Esophagus muscularis mucosa (tissue), 4 donors: ENCODE results near the gene COLQ. TPM values are rescaled to one million over a fixed set of nuclear protein-coding genes. Genes with fewer than 3 reads are reported as not detected.
"Not testable (repeated sequence)": the region's sequence is repeated elsewhere in the genome, so short reads cannot be mapped to it uniquely, and the experiment has no call there.

Experiments
- DNase-seq: peaks from one replicate; pipeline ENCODE4 v3.0.0-alpha.2; 2017; ENCODE audit errors: extremely low spot score
- H3K27ac ChIP-seq, 4 donors: fragments of 200-600 bp; sonication (generic); replicated peaks in 1 of 4; 1 replicate in 3 of 4; 2 replicates in 1 of 4; pipeline ENCODE4 v1.5.1; 2016 to 2019; ENCODE audit warnings: mild to moderate bottlenecking in 1 of 4
- H3K27me3 ChIP-seq, 4 donors: fragments of 200-600 bp; sonication (generic); one replicate each; pipeline versions ENCODE4 v1.5.1 to v1.6.0; 2016 to 2019
- H3K36me3 ChIP-seq, 4 donors: fragments of 200-600 bp; sonication (generic); one replicate each; pipeline ENCODE4 v1.5.1; 2016 to 2019
- H3K4me1 ChIP-seq, 4 donors: fragments of 200-600 bp; sonication (generic); one replicate each; pipeline ENCODE4 v1.5.1; 2016 to 2019
- H3K4me3 ChIP-seq, 4 donors: fragments of 200-600 bp; sonication (generic); 1 replicate in 2 of 4; 2 replicates in 2 of 4; pipeline ENCODE4 v1.5.1; 2016 to 2019; ENCODE audit warnings: mild to moderate bottlenecking in 4 of 4, moderate library complexity in 1 of 4
- H3K9me3 ChIP-seq, 4 donors: fragments of 200-600 bp; sonication (generic); 1 replicate in 3 of 4; 2 replicates in 1 of 4; pipeline ENCODE4 v1.5.1; 2016 to 2019
- EP300 ChIP-seq: sonication (generic); formaldehyde crosslinking; IDR thresholded peaks from one replicate; pipeline ENCODE4 v1.6.1; 2017; ENCODE audit warnings: antibody characterized with exemption
- POLR2A ChIP-seq: fragments of 450-650 bp; IDR thresholded peaks from one replicate; pipeline ENCODE4 v1.6.1; 2017; ENCODE audit warnings: antibody characterized with exemption, moderate library complexity, mild to moderate bottlenecking, low read depth
- POLR2AphosphoS5 ChIP-seq, 2 donors: sonication (generic); formaldehyde crosslinking; IDR thresholded peaks; one replicate each; pipeline ENCODE4 v1.6.1; 2017; ENCODE audit warnings: antibody characterized with exemption in 2 of 2
- WGBS: methylation state at CpG from one replicate; pipeline ENCODE4 v1.1.5; 2018; 5-methylcytosine and 5-hydroxymethylcytosine counted together
- intact Hi-C: fragments of 100-400 bp; cut with DNase I; formaldehyde crosslinking; loops from one replicate; pipeline ENCODE4 v1.15.1; 2023
- total RNA-seq, 4 donors: library from RNA; depleted of rRNA; stranded (reverse); fragments of >200 nt; gene quantifications; one replicate each; pipeline versions ENCODE4 v1.1.0 to v1.2.1, GENCODE V29; 2016
- TF ChIP-seq, protein P1 (sequence below), 3 experiments: fragments of 200-600 bp in 2 of 3; fragments of 450-650 bp in 1 of 3; sonication (generic) in 2 of 3; IDR thresholded peaks; one replicate each; pipeline ENCODE4 v1.5.1; 2017 to 2019; ENCODE audit warnings: antibody characterized with exemption in 3 of 3, mild to moderate bottlenecking in 2 of 3, moderate library complexity in 1 of 3

COLQ gene
- total RNA-seq, 4 donors from 2014 or later: 1.2 to 3.1 (median 1.8) TPM

DNA sequence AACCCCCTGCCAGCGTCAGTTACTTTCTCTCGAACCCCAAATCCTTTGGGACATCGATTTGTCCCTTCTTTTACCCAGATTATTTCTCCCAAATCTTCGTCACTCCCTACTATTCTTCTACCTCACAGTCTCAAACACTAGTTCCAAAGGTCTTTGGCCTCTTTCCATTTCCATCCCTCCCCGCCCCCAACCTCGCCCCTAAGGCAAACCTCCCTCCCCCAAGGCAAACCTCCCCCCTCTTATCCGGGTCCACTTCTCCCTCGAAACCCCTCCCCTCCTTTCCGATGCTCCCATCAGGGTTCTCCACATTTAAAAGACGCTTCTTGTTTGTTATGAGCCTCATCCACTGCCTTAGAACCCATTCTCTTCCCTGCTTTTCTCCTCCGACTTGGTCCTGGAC lies 93.5 kb downstream of the COLQ start:
- Histone ChIP-seq H3K27me3 (no peaks in the 10 kb centered on the region), H3K36me3 (peaks cover 4 to 49% (median 28%) of the 10 kb centered on the region in 4 donors), H3K4me1 (peaks cover 24 to 64% (median 42%) of the 10 kb centered on the region in 4 donors), H3K27ac (peak overlapping the region; percentile 76 to 84 (median 81)), H3K9me3 (no peaks in the 10 kb centered on the region), H3K4me3 (peak overlapping the region; percentile 72 to 93 (median 83))
- under 1% methylated on average over 11 of the region's 11 CpGs for WGBS
- DNase-seq: no peak
- TF ChIP-seq POLR2A (no peak), POLR2AphosphoS5 (IDR thresholded peaks at IDR 0.05) (no peak), EP300 (no peak)
- TF ChIP-seq, protein P1, sequence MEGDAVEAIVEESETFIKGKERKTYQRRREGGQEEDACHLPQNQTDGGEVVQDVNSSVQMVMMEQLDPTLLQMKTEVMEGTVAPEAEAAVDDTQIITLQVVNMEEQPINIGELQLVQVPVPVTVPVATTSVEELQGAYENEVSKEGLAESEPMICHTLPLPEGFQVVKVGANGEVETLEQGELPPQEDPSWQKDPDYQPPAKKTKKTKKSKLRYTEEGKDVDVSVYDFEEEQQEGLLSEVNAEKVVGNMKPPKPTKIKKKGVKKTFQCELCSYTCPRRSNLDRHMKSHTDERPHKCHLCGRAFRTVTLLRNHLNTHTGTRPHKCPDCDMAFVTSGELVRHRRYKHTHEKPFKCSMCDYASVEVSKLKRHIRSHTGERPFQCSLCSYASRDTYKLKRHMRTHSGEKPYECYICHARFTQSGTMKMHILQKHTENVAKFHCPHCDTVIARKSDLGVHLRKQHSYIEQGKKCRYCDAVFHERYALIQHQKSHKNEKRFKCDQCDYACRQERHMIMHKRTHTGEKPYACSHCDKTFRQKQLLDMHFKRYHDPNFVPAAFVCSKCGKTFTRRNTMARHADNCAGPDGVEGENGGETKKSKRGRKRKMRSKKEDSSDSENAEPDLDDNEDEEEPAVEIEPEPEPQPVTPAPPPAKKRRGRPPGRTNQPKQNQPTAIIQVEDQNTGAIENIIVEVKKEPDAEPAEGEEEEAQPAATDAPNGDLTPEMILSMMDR (IDR thresholded peaks at IDR 0.05): no peak
- intact Hi-C loops: loop anchor here (5.0 kb wide), 1 partner anchor 129 kb away; no protein-coding TSS in a partner anchor

DNA sequence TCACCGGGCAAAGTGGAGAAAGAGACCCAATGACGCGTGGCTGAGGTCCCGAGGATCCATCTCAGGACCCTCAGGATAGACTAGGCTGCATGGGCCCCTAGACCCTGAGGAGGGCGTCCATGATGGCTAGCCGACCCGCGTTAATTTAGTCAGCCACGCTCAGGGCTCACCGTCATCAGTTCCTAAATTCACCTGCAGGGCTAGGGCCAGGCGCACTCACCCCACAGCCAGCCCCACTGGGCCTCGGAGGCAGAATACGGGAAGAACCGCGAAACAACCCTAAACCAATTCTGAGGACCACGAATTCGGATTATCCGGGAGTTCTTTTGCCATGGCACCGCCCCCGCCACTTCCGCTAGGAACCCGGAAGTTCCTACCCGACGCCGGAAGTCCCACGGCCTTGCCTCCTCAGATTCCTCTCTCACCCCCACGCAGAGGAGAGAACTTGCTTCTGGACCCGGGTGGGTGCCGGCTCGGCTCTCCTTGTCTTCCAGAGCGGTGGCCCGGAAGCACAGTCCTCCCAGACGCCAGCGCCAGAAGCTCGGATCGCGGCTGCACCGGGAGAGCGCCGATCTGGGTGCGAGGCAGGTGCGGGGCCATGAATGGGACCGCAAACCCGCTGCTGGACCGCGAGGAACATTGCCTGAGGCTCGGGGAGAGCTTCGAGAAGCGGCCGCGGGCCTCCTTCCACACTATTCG lies 94.2 kb downstream of the COLQ start, which contains the start of the genes EAF1 and METTL6:
Gene EAF1 (plus strand): TSS at position 417 of the 699 bp plus-strand sequence. CDS start 182 bp downstream, at position 599.
Gene METTL6 (minus strand): TSS at position 363 of the 699 bp plus-strand sequence. CDS start 1,033 bp downstream, outside the sequence.
- H3K36me3 ChIP-seq: peaks cover 4 to 49% (median 31%) of the 10 kb centered on the region in 4 donors
- intact Hi-C loops: loop anchor here (5.0 kb wide), 1 partner anchor 130 kb away; no protein-coding TSS in a partner anchor
- 0% methylated on average over 22 of the region's 52 CpGs for WGBS

DNA sequence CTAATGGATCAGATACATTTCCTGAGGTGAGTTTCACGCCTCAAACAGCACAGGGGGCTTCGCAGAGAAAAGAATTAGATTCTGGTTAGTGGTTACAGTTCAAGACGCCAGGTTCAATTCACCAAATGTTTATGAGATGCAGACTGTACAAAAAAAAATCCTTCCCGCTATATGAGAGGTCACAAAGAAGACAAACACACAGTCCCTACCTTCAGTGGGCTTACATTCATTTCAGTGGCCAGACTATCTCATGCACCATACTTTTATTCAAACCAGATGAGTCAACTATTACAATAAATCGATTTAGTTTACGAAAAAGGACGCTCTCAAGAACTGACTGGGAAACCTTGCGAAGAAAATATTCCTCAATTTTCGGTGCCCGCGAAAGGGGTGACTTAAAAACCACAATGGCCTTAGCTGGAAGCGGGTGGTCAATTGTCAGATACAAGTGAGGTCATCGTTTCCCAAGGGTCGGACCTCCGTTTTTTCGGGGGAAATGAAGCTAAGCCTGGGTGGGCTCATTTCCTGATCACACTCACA lies 94.9 kb downstream of the COLQ start:
- H3K27me3 ChIP-seq: no peaks in the 10 kb centered on the region
- WGBS: 48% methylated on average over 16 of the region's 16 CpGs
- H3K4me1 ChIP-seq: peaks cover 24 to 64% (median 42%) of the 10 kb centered on the region in 4 donors
- TF ChIP-seq, protein P1 (IDR thresholded peaks at IDR 0.05): no peak
- TF ChIP-seq POLR2AphosphoS5 (IDR thresholded peaks at IDR 0.05) (no peak), EP300 (no peak), POLR2A (no peak)
- H3K27ac ChIP-seq: peak overlapping the region; percentile 76 to 84 (median 81)
- peak overlapping the region; percentile 72 to 93 (median 83) for H3K4me3 ChIP-seq
- intact Hi-C loops: loop anchor here (5.0 kb wide), 1 partner anchor 131 kb away; no protein-coding TSS in a partner anchor
- peaks cover 1 to 49% (median 36%) of the 10 kb centered on the region in 4 donors for H3K36me3 ChIP-seq
- H3K9me3 ChIP-seq: no peaks in the 10 kb centered on the region
- DNase-seq: no peak

More for the DNA sequence above, 94.2 kb downstream of the COLQ start, which contains the start of the genes EAF1 and METTL6:
- TF ChIP-seq, protein P1 (IDR thresholded peaks at IDR 0.05): peak in 2 of 3 experiments; percentile 4 to 42
- TF ChIP-seq POLR2A: no peak
- peak; percentile 67 to 75 for TF ChIP-seq POLR2AphosphoS5 (IDR thresholded peaks at IDR 0.05)
- TF ChIP-seq EP300: no peak
- H3K4me1 ChIP-seq: peaks cover 24 to 64% (median 42%) of the 10 kb centered on the region in 4 donors
- H3K4me3 ChIP-seq: peak within 1 kb of the TSS; percentile 72 to 93 (median 83)
- H3K9me3 ChIP-seq: no peaks in the 10 kb centered on the region
- peak; percentile 95 for DNase-seq
- peak within 1 kb of the TSS; percentile 76 to 84 (median 81) for H3K27ac ChIP-seq
- H3K27me3 ChIP-seq: no peaks in the 10 kb centered on the region

DNA sequence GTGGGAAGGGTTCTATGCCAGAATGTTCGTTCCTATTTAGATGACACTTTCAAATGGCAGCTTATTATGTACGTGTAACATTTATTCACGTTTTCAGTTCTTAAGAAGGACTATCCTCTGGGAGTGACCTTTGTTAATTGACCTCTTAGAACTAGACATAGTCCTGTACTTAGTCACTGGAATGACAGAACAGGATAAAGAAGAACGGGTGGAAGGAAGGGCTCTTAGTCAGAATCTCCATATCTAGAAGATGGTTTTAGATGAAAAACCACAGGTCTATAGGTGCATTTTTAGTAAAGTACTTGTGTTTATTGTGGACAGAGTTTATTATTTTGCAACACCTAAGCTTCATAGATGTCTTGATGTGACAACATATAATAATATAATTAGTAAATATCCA lies 100.6 kb downstream of the COLQ start:
- TF ChIP-seq, protein P1 (IDR thresholded peaks at IDR 0.05): no peak
- no peak for TF ChIP-seq POLR2AphosphoS5 (IDR thresholded peaks at IDR 0.05)
- no peak for TF ChIP-seq POLR2A
- TF ChIP-seq EP300: no peak
- Histone ChIP-seq H3K27me3 (no peaks in the 10 kb centered on the region), H3K4me1 (peaks cover 4 to 13% (median 10%) of the 10 kb centered on the region in 4 donors), H3K27ac (no peak overlapping the region), H3K4me3 (no peak overlapping the region), H3K36me3 (peaks cover 12 to 74% (median 44%) of the 10 kb centered on the region in 4 donors), H3K9me3 (no peaks in the 10 kb centered on the region)
- 84% methylated on average over 4 of the region's 4 CpGs for WGBS
- intact Hi-C loops: no loop called here
- DNase-seq: no peak

DNA sequence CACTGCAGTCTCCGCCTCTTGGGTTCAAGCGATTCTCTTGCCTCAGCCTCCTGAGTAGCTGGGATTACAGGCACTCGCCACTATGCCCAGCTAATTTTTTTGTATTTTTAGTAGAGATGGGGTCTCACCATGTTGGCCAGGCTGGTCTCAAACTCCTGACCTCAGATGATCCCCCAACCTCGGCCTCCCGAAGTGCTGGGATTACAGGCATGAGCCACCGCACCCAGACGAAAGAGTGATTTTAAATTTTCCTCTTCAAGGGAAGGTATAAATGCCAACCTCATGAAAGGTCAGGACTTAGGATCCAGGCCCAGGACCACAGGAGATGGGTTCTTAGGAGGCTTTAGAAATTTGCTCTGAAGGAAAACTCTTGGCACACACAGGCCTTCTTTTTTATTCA lies 110.5 kb downstream of the COLQ start:
- H3K9me3 ChIP-seq, H3K27ac ChIP-seq, H3K4me1 ChIP-seq, DNase-seq, intact Hi-C loops, H3K4me3 ChIP-seq, H3K27me3 ChIP-seq: not testable (repeated sequence)
- peaks cover 39 to 74% (median 57%) of the 10 kb centered on the region in 4 donors for H3K36me3 ChIP-seq
- 97% methylated on average over 7 of the region's 7 CpGs for WGBS
